CD4-positive, alpha-beta T cell treated with Interleukin-6 for 4 hours (primary cell): ENCODE results near the gene GCK.
"Not testable (repeated sequence)": the region's sequence is repeated elsewhere in the genome, so short reads cannot be mapped to it uniquely, and the experiment has no call there.

Source experiments
- DNase-seq: peaks from one replicate; pipeline ENCODE4 v3.0.0-alpha.2; 2020; ENCODE audit warnings: mixed read lengths

The GCK gene

DNA sequence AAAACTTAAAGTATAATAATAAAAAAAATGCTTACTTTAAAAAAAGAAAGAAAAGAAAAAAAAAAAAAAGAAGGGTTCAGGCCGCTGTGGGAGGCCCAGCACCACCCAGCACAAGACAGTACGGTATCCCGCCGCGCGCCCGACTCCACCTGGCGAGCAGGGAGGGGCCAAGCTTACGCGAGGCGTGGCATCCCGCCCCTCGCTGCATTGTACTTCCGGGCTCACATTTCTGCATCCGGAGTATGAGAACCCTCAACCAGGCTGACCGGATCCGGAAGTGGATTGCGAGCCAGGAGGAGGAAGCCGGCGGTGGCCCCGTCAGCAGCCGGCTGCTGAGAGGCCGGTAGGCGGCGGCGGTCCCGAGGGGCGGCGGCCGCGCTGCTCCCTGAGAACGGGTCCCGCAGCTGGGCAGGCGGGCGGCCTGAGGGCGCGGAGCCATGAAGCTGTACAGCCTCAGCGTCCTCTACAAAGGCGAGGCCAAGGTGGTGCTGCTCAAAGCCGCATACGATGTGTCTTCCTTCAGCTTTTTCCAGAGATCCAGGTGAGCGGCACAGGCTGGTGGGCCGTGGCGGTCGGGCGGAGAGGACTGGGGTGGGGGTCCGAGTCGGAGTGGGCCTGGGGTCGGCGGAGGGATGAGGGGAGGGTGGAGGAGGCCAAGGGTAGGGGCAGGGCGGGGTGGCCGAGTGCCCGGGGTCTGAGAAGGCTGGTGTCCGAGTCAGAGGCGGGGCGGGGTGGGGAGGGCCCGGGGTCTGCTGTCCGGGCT, 11.6 kb upstream of the GCK start, which contains the start of gene YKT6:
YKT6 (plus strand) TSS at position 280 of the 763 bp plus-strand sequence; CDS start at position 438, 158 bp downstream.
- DNase-seq: peak; percentile 95

DNA sequence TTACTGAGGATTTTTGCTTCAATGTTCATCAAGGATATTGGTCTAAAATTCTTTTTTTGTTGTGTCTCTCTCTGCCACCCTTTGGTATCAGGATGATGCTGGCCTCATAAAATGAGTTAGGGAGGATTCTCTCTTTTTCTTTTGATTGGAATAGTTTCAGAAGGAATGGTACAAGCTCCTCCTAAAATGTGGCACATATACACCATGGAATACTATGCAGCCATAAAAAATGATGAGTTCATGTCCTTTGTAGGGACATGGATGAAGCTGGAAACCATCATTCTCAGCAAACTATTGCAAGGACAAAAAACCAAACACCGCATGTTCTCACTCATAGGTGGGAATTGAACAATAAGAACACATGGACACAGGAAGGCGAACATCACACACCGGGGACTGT, 10.9 kb upstream of the GCK start:
- DNase-seq: not testable (repeated sequence)

DNA sequence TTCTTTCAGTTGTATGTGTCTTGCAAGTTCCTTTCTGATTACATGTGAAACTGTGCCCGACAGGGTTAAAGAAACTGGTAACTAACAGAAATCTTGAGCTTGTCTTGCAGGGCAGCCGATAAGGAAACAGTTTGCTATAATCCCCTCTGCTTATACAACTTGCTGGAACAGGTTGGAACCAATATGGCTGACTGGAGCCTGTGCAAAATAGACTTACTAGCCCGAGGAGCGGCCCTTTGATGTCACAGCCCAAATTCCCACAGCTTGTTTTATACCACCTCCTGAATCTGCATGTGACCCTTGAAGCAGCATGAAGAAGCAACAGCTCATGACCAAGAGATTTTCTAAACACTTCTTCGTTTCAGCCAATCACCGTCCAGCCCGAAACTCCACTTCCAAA, 8.2 kb upstream of the GCK start:
- DNase-seq: no peak

GRCh38 chr7:44196450-44196872, 7.2 kb upstream of the GCK start:
- peak; percentile 25 for DNase-seq

DNA sequence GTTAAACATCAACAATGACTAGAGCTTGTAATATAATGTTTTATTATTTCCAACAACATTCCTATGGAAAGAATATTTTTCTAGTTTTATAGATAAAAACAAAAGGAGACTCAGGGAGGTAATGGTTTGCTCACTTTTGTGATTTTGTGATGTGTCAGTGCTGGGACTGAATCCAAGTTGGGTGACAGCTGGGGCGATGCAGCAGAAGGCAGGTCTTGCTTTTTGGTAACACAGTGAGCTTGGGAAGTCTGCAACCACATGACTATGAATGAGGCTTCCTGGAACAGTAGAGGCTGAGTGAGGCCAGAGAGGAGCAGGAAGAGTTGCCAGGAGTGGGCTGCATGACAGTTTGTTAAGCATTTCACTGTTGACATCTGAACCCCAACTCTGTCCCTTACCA, 6.7 kb upstream of the GCK start:
- DNase-seq: no peak

DNA sequence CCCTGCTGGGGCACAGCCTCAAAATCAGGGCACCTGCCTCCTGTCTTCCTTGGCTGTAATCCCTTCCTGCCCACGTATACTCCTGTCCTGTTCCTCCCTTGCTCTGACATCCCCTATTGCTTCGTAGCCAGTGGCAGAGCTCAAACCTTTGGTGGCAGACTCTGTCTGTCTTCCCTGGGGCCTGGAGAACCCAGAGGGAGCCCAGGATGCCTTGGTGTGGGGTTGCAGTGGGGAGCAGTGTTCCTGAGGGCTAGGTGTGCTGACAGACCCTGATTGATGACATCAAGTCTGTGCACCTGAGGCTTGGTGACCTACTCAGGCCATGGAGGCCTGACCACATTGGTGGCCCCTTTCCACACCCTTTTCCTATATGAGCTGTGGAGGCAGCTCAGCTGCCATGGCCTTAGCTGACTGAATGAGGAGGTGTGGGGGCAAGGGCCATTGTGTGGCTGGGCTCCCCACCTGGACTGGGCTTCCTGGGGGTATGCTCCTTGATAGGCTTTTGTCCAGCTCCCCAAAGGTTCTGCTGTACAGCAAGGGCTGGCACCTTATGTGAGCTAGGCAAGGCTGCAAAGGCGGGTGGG, 5.4 kb upstream of the GCK start:
- no peak for DNase-seq

DNA sequence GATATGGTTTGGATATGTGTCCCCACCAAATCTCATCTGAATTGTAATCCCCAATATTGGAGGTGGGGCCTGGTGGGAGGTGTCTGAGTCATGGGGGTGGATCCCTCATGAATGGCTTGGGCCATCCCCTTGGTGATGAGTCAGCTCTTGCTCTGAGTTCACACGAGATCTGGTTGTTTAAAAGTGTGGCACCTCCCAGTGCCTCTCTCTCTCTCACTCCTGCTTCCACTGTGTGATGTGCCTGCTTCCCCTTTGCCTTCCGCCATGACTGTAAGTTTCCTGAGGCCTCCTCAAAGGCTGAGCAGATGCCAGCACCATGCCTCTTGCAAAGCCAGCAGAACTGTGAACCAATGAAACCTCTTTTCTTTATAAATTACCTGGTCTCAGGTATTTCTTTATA, 4.8 kb upstream of the GCK start:
- no peak for DNase-seq

GRCh38 chr7:44193011-44193802, 4.0 kb upstream of the GCK start:
- DNase-seq: no peak

DNA sequence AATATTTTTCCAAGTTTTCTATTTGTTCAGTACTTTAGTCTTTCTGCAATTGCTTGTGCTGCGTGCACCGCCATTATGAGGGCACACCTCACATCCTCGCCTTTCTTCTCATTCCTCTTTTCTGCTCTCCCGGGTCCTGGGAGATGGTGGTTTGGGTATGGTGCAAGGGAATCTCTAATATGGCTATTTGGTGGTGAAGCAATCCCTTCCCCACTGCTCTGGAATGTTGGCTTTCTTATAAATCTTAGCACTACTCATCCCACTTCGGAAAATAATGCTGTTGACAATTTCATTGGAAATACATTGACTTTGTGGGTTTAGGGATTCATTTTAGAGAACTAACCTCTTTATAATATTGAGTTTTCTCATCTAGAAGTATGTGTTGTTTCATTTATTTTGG, 1.9 kb upstream of the GCK start:
- DNase-seq: no peak

GRCh38 chr7:44189993-44190872, 994 bp upstream of the GCK start:
- no peak for DNase-seq

DNA sequence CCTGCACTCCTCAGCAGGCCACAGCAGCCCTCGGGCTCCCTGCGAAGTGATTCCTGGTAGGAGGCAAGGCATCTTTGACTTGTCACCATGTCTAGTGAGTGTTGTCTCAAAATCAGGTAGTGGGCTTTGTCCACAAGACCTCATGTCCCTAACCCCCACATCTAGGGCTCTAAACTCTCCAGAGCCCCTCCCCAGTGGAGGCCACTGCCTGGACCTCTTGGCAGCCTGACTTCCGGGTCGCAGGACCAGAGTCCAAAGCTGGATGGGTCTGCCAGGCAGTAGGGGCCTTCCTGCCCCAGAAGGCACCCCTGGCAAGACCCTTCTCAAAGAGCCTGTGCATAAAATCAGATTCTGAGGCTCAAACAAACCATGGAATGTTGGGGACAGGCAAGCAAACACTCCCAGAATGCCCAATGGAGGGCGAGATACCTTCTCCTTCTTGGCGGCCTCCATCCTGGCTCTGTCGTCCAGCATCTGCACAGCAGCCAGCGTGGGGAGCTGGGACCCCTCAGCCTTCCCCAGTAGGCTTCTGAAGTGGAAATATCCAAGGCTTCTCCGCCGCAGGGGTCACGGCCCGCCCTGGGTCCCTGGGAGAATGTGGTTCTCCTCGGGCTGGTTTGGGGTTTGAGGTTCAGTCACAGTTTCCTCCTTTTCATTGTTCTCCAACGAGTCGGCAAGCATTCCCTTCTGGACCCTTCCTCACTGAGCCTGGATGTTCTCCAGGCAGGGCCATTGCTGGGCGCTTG, 586 bp downstream of the GCK start:
- DNase-seq: no peak

DNA sequence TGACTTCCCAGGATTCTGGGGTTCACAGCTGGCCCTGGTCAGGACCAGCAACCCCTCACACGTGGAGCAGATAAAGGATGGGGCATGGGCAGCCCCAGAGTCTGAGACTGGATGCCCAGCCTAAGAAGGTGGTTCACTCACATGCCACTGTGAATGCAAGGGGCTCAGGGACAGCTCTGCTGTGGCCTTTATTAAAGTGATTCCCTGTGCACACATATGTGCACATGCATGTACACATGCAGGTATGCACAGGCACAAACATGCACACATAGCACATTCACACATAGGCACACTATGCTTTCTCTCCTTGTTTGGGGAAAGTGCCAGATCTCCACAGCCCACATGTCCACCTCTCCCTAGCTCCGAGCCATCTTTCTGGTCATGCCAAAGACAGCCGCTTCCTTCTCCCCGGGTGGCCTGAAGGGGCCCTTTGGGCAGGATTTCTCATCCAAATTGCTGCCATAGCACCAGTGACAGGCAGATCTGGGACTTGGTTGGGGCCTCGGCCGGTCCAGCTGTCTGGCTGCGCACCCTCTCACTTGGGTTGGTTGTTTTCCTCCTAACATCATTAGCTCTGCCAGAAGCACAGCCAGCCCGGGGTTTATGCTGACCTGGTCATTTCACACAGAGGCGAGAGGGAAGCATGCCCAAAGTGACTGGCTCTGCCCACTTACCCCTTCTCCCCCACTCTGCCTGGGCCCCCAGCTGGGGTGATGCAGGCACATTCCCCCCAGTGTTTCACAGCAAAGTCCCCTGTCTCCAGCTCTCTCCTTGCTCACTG, 1.4 kb downstream of the GCK start:
- DNase-seq: no peak

- no peak for DNase-seq
These were observed 2.5 kb downstream of the GCK start for GRCh38 chr7:44186736-44187135.

- DNase-seq: no peak
These were observed 3.5 kb downstream of the GCK start for GRCh38 chr7:44185729-44186128.

- DNase-seq: no peak
These were observed 4.3 kb downstream of the GCK start for GRCh38 chr7:44184873-44185446.

DNA sequence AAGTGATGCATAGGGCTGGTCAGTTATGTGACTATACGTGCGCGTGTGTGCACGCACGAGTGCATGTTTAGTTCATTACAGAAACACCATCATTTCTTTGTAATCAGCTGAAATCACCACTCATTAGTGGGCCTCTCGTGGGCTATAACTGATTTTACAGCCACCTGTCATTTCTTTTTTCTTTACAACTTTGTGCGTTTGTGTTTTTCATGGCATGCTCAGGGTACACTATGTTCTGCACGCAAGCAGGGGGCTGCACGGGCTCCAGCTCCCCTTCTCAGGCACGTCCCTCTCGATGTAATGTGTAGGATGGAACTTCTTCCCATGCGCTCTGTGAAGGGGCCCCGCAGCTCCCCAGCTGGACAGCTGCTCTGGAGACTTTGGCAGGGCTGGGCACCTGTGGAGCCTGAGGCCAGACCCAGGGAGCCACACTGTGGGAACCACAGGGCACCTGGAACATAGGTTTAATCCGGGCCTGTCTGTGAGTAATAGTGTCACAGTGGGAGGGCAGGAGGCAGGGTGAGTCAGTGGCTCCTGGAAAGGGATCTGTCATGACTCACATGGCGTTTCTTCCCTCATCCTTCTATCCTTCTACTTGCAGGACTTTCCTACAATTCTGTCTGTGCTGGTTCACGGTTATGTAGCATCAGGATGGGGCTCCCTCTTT, 4.9 kb downstream of the GCK start:
- DNase-seq: no peak

DNA sequence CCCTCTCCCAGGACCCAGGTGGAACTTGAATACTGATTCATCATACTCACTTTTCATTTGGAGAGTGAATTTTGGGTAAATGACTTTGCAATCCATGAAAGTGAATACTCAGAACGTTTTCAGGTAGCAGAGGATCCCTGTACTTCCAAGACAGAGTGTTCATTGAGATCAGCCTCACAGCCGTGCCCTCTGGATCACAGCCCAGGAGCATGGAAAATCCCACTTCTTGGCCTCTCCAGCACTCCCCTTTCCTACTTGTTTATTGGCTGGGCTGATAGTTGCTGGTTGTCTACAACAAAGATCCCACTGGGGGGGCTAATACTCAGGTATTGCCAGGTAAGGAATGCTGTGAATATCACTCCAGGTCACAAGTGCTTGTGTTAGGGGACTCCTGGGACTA, 5.9 kb downstream of the GCK start:
- DNase-seq: no peak

DNA sequence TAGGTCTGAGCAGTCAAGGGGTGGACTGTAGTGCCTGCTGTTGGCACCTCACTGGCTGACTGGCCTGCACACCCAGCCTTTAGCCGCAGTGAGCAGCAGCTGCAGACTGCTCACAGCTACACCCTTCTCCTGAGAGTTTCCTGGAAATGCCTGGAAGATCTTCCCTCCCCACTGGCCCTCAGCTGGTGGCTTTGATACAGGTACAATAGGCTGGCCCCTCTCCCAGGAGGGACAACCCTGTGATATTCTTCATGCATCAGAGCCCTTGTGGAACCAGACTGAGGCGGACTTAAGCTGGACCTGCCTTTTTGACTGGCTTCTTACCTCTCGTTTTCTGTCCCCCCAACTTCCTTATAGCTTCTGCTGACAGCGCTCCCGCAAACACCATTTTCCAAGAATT, 6.4 kb downstream of the GCK start:
- no peak for DNase-seq

- DNase-seq: no peak
These were observed 8.6 kb downstream of the GCK start for GRCh38 chr7:44180631-44181030.

DNA sequence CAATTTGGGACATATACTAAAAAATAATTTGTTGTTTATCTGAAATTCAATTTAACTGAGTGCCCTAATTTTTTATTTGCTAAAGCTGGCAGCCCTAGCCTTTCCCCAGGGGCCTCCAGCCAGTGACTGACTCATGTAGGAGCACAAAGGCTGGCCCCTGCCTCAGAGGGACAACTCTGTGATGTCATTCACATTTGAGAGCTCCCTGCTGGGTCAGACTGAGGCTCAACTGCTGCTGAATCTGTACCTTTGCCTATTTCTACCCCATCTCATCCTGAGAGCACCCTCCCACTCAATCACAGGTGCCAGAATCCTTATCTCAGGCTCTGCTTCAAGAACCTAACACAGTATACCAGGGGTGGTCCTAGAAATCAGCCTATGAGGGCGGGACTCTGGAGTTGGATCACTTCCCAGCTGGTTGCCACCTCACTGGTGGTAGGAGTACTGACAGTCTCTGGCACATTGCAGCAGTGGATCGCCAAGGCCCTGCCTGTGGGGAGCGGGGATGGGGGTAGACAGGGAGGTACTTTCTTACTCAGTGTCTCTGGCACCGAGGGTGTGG, 11.6 kb downstream of the GCK start:
- no peak for DNase-seq
